H1 (cell line): ENCODE data around the gene APC2. TPM values are rescaled to one million over a fixed set of nuclear protein-coding genes. Genes with fewer than 3 reads are reported as not detected.

ENCODE experiments used
- BCL11A ChIP-seq, 2 experiments: IDR thresholded peaks; one replicate each; pipeline ENCODE4 v1.6.1; 2011; ENCODE audit warnings: low read depth in 2 of 2, low read length in 2 of 2, mild to moderate bottlenecking in 2 of 2
- EGR1 ChIP-seq: IDR thresholded peaks from 2 replicates; pipeline ENCODE4 v1.6.1; 2011; ENCODE audit warnings: low read depth, low read length, borderline replicate concordance
- EZH2 ChIP-seq: fragments of 200-600 bp; sonication (generic); IDR thresholded peaks from 2 replicates; pipeline ENCODE4 v1.7.1; 2012; ENCODE audit warnings: low read depth, mild to moderate bottlenecking, moderate library complexity, low read length, inconsistent platforms; ENCODE audit not compliant: severe bottlenecking
- HDAC6 ChIP-seq: IDR thresholded peaks from one replicate; pipeline ENCODE4 v1.7.1; 2012; ENCODE audit warnings: low read depth, mild to moderate bottlenecking, inconsistent platforms, low read length, moderate library complexity
- KDM1A ChIP-seq: fragments of 200-600, 300-600 bp; sonication (generic); IDR thresholded peaks from 2 replicates; pipeline ENCODE4 v1.7.1; 2016; ENCODE audit warnings: mild to moderate bottlenecking, low read length, borderline replicate concordance
- POU5F1 ChIP-seq: IDR thresholded peaks from 2 replicates; pipeline ENCODE4 v1.6.1; 2011; ENCODE audit warnings: low read depth, mild to moderate bottlenecking, low read length, moderate library complexity
- RFX5 ChIP-seq: IDR thresholded peaks from 2 replicates; pipeline ENCODE4 v1.6.1; 2011; ENCODE audit warnings: low read depth, low read length, improper control_type of control experiment, borderline replicate concordance
- RNF2 ChIP-seq: fragments of 200-900, 300-1000 bp; sonication (generic); IDR thresholded peaks from 2 replicates; pipeline ENCODE4 v1.7.1; 2016; ENCODE audit warnings: borderline replicate concordance, low read depth, mild to moderate bottlenecking, antibody characterized with exemption, low read length; ENCODE audit not compliant: poor library complexity, severe bottlenecking; ENCODE audit errors: missing control alignments
- RXRA ChIP-seq: IDR thresholded peaks from 2 replicates; pipeline ENCODE4 v1.6.1; 2011; ENCODE audit warnings: low read depth, mild to moderate bottlenecking, low read length, moderate library complexity; ENCODE audit not compliant: insufficient read depth
- SAP30 ChIP-seq: fragments of 300-600 bp; sonication (generic); IDR thresholded peaks from 2 replicates; pipeline ENCODE4 v1.7.1; 2012; ENCODE audit warnings: low read length, moderate library complexity, mild to moderate bottlenecking, inconsistent platforms; ENCODE audit not compliant: insufficient read depth, insufficient replicate concordance
- SIN3A ChIP-seq, 2 experiments: IDR thresholded peaks in 1 of 2; conservative IDR thresholded peaks in 1 of 2; 2 replicates each; pipeline ENCODE4 v1.6.1; 2011 to 2012; ENCODE audit warnings: low read length in 2 of 2, improper control_type of control experiment in 1 of 2, low read depth in 1 of 2, mild to moderate bottlenecking in 1 of 2
- SIX5 ChIP-seq: IDR thresholded peaks from 2 replicates; pipeline ENCODE4 v1.6.1; 2011; ENCODE audit warnings: mild to moderate bottlenecking, low read depth, low read length
- SRF ChIP-seq: IDR thresholded peaks from 2 replicates; pipeline ENCODE4 v1.6.1; 2011; ENCODE audit warnings: mild to moderate bottlenecking, low read depth, low read length, moderate library complexity
- TAF1 ChIP-seq: IDR thresholded peaks from 2 replicates; pipeline ENCODE4 v1.6.1; 2011; ENCODE audit warnings: mild to moderate bottlenecking, low read depth, low read length
- TAF7 ChIP-seq: optimal IDR thresholded peaks from 2 replicates; pipeline ENCODE3; 2011; ENCODE audit warnings: low read depth, mild to moderate bottlenecking, inconsistent platforms, low read length, moderate library complexity, borderline replicate concordance
- TBP ChIP-seq: IDR thresholded peaks from 2 replicates; pipeline ENCODE4 v1.6.1; 2011; ENCODE audit warnings: low read depth, low read length, improper control_type of control experiment
- polyA plus RNA-seq, 7 experiments: library from polyadenylated mRNA; depleted of rRNA in 3 of 7; stranded (reverse) in 5 of 7; unstranded in 2 of 7; fragments of >200 nt in 5 of 7; fragments of 200-250 nt in 2 of 7; gene quantifications; 1 replicate in 5 of 7; 2 replicates in 1 of 7; 4 replicates in 1 of 7; pipeline versions ENCODE4 v1.2.1 to v1.2.3, GENCODE V29; 2011 to 2013; ENCODE audit warnings: missing spikeins in 2 of 7, mixed read lengths in 2 of 7
- total RNA-seq: library from RNA; stranded (reverse); fragmentation: NEBNext Ultra II Directional; extraction: Animal tissue kit (Norgen Biotek cat#: 25700); gene quantifications from 2 replicates; pipeline ENCODE4 v1.2.1, GENCODE V29; 2021
- TF ChIP-seq, protein P1 (sequence below): IDR thresholded peaks from 2 replicates; pipeline ENCODE4 v1.6.1; 2012; ENCODE audit warnings: low read length, inconsistent platforms
- TF ChIP-seq, protein P2 (sequence below): IDR thresholded peaks from 2 replicates; pipeline ENCODE4 v1.6.1; 2011; ENCODE audit warnings: low read depth, mild to moderate bottlenecking, low read length; ENCODE audit not compliant: insufficient read depth

APC2 gene
- total and polyA plus RNA-seq, 2 of the 8 experiments (the other 6 are each of a cell fraction or from before 2014, with no cell fraction given): 1.3 to 4.1 TPM

DNA sequence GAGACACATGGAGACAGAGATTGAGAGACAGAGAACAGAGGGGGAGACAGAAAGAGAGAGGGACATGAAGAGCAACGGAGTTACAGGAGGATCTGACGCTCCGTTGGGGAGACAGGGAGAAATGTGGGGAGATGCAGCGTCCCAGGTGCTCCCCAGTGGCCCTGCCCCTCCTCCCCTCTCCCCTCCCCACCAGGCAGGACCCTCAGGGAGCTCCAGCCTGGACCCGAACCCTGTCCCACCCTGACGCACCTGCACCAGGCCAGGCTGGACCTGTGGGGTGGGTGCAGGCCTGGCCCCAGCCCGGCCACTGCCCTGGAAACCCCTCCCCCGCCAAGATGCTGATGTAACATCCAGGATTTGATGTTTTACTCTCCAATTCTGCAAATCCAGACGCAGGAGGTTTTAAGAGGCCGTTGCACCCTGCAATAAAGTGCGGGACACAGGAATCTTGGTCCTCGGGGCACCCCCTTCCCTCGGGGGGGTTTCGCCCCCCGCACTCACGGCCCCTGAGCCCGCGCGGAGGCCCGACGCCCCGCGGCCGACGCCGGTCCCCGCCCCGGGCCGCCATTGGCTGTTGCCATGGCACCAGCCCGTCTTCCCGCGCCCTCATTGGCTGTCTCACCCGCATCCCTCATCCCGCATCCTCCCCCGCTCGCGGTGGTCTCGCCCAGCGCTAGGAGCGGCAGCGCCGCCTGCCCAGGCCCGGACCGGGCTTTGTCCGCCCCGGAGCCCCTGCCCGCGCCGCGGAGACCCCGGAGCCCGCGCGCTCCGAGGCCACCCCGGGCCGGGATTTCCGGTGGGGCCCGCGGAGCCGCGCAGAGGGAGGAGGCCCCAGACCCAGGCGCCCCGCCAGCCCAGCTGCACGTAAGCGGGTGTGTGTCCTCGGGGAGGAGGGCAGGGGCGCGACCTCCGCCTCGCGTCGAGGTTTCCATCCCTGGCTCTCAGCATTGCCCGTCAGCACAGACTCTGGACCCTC, at the start of gene APC2 (continued):
- TF ChIP-seq RFX5 (0 out of 2 replicates have a peak, but pooled peaks have one; percentile 23), RNF2 (no peak), TBP (no peak; the same call in 1 of the 2 replicates), KDM1A (peak; percentile 18; the same call in 1 of the 2 replicates), EGR1 (peak; percentile 65; the same call in 1 of the 2 replicates), POU5F1 (no peak), SAP30 (no peak), EZH2 (no peak), SIN3A (conservative IDR thresholded peaks at IDR 0.05 in 1 of 2, IDR thresholded peaks at IDR 0.05 in 1 of 2; ENCODE audit: low read depth in 1 of 2, low read length in 2 of 2) (no peak), BCL11A (IDR thresholded peaks at IDR 0.05; ENCODE audit: low read depth in 2 of 2, low read length in 2 of 2) (no peak), SRF (no peak), SIX5 (no peak), RXRA (no peak), HDAC6 (no peak), TAF1 (no peak), TAF7 (no peak)
- TF ChIP-seq, protein P1, sequence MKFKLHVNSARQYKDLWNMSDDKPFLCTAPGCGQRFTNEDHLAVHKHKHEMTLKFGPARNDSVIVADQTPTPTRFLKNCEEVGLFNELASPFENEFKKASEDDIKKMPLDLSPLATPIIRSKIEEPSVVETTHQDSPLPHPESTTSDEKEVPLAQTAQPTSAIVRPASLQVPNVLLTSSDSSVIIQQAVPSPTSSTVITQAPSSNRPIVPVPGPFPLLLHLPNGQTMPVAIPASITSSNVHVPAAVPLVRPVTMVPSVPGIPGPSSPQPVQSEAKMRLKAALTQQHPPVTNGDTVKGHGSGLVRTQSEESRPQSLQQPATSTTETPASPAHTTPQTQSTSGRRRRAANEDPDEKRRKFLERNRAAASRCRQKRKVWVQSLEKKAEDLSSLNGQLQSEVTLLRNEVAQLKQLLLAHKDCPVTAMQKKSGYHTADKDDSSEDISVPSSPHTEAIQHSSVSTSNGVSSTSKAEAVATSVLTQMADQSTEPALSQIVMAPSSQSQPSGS: no peak
- TF ChIP-seq, protein P2, sequence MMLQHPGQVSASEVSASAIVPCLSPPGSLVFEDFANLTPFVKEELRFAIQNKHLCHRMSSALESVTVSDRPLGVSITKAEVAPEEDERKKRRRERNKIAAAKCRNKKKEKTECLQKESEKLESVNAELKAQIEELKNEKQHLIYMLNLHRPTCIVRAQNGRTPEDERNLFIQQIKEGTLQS: 0 out of 2 replicates have a peak, but pooled peaks have one; percentile 42
